Hepatocyte (in vitro differentiated cells): ENCODE measurements around the gene ZNF26. TPM values are rescaled to one million over a fixed set of nuclear protein-coding genes. Genes with fewer than 3 reads are reported as not detected.

Experiments used
- DNase-seq: peaks from one replicate; pipeline ENCODE4 v3.0.0-alpha.2; 2016; ENCODE audit warnings: low spot score
- H2AFZ ChIP-seq: fragments of 200-600 bp; sonication (generic); 2 replicates; pipeline ENCODE4 v1.6.0; 2016; ENCODE audit warnings: antibody characterized with exemption, mild to moderate bottlenecking
- H3K27ac ChIP-seq: fragments of 200-600 bp; sonication (generic); 2 replicates; pipeline ENCODE4 v1.5.1; 2016; ENCODE audit warnings: mild to moderate bottlenecking
- H3K27me3 ChIP-seq: fragments of 200-600 bp; sonication (generic); 2 replicates; pipeline ENCODE4 v1.6.1; 2016
- H3K36me3 ChIP-seq: fragments of 200-600 bp; sonication (generic); replicated peaks from 2 replicates; pipeline ENCODE4 v1.5.1; 2016; ENCODE audit warnings: low read depth; ENCODE audit not compliant: insufficient read depth
- H3K4me1 ChIP-seq: fragments of 200-600 bp; sonication (generic); 2 replicates; pipeline ENCODE4 v1.5.1; 2016; ENCODE audit warnings: mild to moderate bottlenecking, moderate library complexity; ENCODE audit not compliant: insufficient read depth
- H3K4me2 ChIP-seq: fragments of 200-600 bp; sonication (generic); 2 replicates; pipeline ENCODE4 v1.6.0; 2016
- H3K4me3 ChIP-seq: fragments of 200-600 bp; sonication (generic); 2 replicates; pipeline ENCODE4 v1.5.1; 2016; ENCODE audit warnings: mild to moderate bottlenecking
- H3K79me2 ChIP-seq: fragments of 200-600 bp; sonication (generic); 2 replicates; pipeline ENCODE4 v1.6.0; 2017; ENCODE audit warnings: mild to moderate bottlenecking
- H3K9me2 ChIP-seq: fragments of 200-600 bp; sonication (generic); replicated peaks from 2 replicates; pipeline ENCODE4 v1.6.0; 2017; ENCODE audit warnings: mild to moderate bottlenecking; ENCODE audit not compliant: insufficient read depth
- H3K9me3 ChIP-seq: fragments of 200-600 bp; sonication (generic); 2 replicates; pipeline ENCODE4 v1.5.1; 2016; ENCODE audit warnings: low read depth, mild to moderate bottlenecking
- H4K20me1 ChIP-seq: fragments of 200-600 bp; sonication (generic); 2 replicates; pipeline ENCODE4 v1.6.0; 2016; ENCODE audit warnings: mild to moderate bottlenecking; ENCODE audit not compliant: insufficient read depth, poor library complexity, severe bottlenecking
- EZH2 ChIP-seq: fragments of 200-600 bp; sonication (generic); IDR thresholded peaks from 2 replicates; pipeline ENCODE4 v1.6.1; 2016; ENCODE audit warnings: antibody characterized with exemption, mild to moderate bottlenecking, borderline replicate concordance
- EZH2phosphoT487 ChIP-seq: fragments of 200-600 bp; sonication (generic); IDR thresholded peaks from one replicate; pipeline ENCODE4 v1.6.1; 2018; ENCODE audit warnings: antibody characterized with exemption, mild to moderate bottlenecking, low read depth, moderate library complexity; ENCODE audit not compliant: unreplicated experiment, severe bottlenecking
- WGBS: methylation state at CpG from one replicate; pipeline ENCODE4 v1.1.6; 2016; ENCODE audit warnings: low lambda C conversion rate; ENCODE audit errors: missing lambda C conversion rate; 5-methylcytosine and 5-hydroxymethylcytosine counted together
- polyA plus RNA-seq: library from polyadenylated mRNA; unstranded; fragments of >200 nt; fragmentation: Nextera tagmentation; extraction: Ambion mirVana; gene quantifications from 2 replicates; pipeline ENCODE4 v1.2.1, GENCODE V29; 2016
- total RNA-seq: library from RNA; depleted of rRNA; stranded (reverse); fragments of >200 nt; gene quantifications from 2 replicates; pipeline ENCODE4 v1.2.3, GENCODE V29; 2014
- TF ChIP-seq, protein P1 (sequence below): fragments of 200-600 bp; sonication (generic); IDR thresholded peaks from 2 replicates; pipeline ENCODE4 v1.5.1; 2016; ENCODE audit warnings: antibody characterized with exemption, mild to moderate bottlenecking; ENCODE audit not compliant: poor library complexity

The ZNF26 gene
- total and polyA plus RNA-seq, 2 experiments from 2014 or later, result 5.3 to 15.2 TPM

GRCh38 chr12:132952371-132953162, 33.6 kb upstream of the ZNF26 start:
- H3K4me1 ChIP-seq, result peaks cover 8% of the 10 kb centered on the region
- no peak overlapping the region for H3K4me3 ChIP-seq
- no peak overlapping the region for H3K4me2 ChIP-seq
- no peaks in the 10 kb centered on the region for H3K27me3 ChIP-seq
- no peak for DNase-seq
- peaks cover 30% of the 10 kb centered on the region for H3K9me3 ChIP-seq
- no peaks in the 10 kb centered on the region for H4K20me1 ChIP-seq
- no peaks in the 10 kb centered on the region for H3K36me3 ChIP-seq
- TF ChIP-seq EZH2 (no peak), EZH2phosphoT487 (no peak)
- TF ChIP-seq, protein P1, sequence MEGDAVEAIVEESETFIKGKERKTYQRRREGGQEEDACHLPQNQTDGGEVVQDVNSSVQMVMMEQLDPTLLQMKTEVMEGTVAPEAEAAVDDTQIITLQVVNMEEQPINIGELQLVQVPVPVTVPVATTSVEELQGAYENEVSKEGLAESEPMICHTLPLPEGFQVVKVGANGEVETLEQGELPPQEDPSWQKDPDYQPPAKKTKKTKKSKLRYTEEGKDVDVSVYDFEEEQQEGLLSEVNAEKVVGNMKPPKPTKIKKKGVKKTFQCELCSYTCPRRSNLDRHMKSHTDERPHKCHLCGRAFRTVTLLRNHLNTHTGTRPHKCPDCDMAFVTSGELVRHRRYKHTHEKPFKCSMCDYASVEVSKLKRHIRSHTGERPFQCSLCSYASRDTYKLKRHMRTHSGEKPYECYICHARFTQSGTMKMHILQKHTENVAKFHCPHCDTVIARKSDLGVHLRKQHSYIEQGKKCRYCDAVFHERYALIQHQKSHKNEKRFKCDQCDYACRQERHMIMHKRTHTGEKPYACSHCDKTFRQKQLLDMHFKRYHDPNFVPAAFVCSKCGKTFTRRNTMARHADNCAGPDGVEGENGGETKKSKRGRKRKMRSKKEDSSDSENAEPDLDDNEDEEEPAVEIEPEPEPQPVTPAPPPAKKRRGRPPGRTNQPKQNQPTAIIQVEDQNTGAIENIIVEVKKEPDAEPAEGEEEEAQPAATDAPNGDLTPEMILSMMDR, result no peak
- H3K9me2 ChIP-seq, result no peaks in the 10 kb centered on the region
- WGBS, result 99% methylated on average over 18 of the region's 18 CpGs
- H2AFZ ChIP-seq, result no peak overlapping the region
- H3K79me2 ChIP-seq, result peaks cover 60% of the 10 kb centered on the region
- no peak overlapping the region for H3K27ac ChIP-seq

- peaks cover 8% of the 10 kb centered on the region for H3K4me1 ChIP-seq
- H3K27ac ChIP-seq, result no peak overlapping the region
- H3K4me2 ChIP-seq, result no peak overlapping the region
- H3K27me3 ChIP-seq, result no peaks in the 10 kb centered on the region
- H3K36me3 ChIP-seq, result no peaks in the 10 kb centered on the region
- TF ChIP-seq EZH2 (no peak), EZH2phosphoT487 (no peak)
- TF ChIP-seq, protein P1, result no peak
- H3K9me3 ChIP-seq, result peaks cover 24% of the 10 kb centered on the region
- H4K20me1 ChIP-seq, result no peaks in the 10 kb centered on the region
- 100% methylated on average over 2 of the region's 2 CpGs for WGBS
- H3K79me2 ChIP-seq, result peaks cover 57% of the 10 kb centered on the region
- no peak for DNase-seq
- H2AFZ ChIP-seq, result no peak overlapping the region
- H3K4me3 ChIP-seq, result no peak overlapping the region
- no peaks in the 10 kb centered on the region for H3K9me2 ChIP-seq
These were observed 33.1 kb upstream of the ZNF26 start for GRCh38 chr12:132953163-132953425.

DNA sequence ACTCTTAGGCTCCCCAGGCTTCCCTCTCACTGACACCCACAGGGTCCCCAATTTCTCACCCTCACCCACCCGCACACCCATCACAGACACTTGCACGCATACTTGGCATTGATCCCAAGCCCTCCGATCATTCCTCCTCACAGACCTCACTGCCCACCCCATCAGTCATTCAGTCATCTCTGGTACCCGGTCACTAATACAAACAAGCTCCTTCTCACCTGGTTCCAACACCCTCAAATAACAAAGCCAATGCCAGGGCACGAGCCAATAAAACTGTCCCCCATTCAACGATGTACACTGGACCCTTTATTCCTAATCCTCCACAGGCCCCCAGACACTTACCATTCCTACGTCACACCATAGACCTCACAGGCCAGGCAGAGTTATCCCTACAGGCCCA, 32.4 kb upstream of the ZNF26 start:
- Histone ChIP-seq H2AFZ (no peak overlapping the region), H3K4me3 (no peak overlapping the region), H3K36me3 (no peaks in the 10 kb centered on the region), H3K27ac (no peak overlapping the region), H3K4me2 (no peak overlapping the region), H3K9me3 (peaks cover 22% of the 10 kb centered on the region), H4K20me1 (no peaks in the 10 kb centered on the region), H3K4me1 (peaks cover 8% of the 10 kb centered on the region), H3K27me3 (no peaks in the 10 kb centered on the region), H3K79me2 (peaks cover 57% of the 10 kb centered on the region), H3K9me2 (no peaks in the 10 kb centered on the region)
- no peak for TF ChIP-seq EZH2phosphoT487
- TF ChIP-seq, protein P1, result no peak
- no peak for TF ChIP-seq EZH2
- no peak for DNase-seq
- 96% methylated on average over 7 of the region's 7 CpGs for WGBS
